Hematopoietic multipotent progenitor cell treated with erythropoietin and hydrocortisone succinate and interleukin-3 and kit ligand, for 6 days (in vitro differentiated cells): ENCODE measurements around the gene ANGPTL4.
A peak's percentile ranks its signal among the peaks of the same experiment; 100 is the strongest.
"Not testable (repeated sequence)": the region's sequence is repeated elsewhere in the genome, so short reads cannot be mapped to it uniquely, and the experiment has no call there.

Experiments
- DNase-seq: peaks from one replicate; pipeline ENCODE4 v3.0.0-alpha.2; 2015

ANGPTL4 gene

DNA sequence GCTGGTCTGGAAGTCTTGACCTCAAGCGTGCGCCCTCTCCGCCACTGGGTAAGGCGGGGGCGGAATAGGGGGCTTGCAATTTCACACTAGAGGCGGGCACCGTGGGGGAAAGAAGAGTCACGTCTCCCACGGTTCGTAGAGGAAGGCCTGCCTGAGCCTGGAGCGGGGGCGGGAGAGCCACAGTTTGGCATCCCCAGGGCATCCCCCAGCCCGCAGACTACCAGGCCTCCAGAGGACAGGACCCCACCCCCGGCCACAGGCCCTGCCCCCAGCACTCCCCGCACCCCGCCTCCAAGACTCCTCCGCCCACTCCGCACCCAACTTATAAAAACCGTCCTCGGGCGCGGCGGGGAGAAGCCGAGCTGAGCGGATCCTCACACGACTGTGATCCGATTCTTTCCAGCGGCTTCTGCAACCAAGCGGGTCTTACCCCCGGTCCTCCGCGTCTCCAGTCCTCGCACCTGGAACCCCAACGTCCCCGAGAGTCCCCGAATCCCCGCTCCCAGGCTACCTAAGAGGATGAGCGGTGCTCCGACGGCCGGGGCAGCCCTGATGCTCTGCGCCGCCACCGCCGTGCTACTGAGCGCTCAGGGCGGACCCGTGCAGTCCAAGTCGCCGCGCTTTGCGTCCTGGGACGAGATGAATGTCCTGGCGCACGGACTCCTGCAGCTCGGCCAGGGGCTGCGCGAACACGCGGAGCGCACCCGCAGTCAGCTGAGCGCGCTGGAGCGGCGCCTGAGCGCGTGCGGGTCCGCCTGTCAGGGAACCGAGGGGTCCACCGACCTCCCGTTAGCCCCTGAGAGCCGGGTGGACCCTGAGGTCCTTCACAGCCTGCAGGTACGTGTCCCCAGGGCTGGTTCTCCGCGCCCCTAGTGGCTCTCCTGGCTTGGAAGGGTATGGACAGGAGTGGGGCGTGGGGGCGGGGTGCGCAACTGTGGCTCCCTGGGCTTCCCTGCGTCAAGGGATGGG is at the start of gene ANGPTL4:
TSS of gene ANGPTL4 (plus strand) at position 353 of the 969 bp plus-strand sequence. CDS start at position 520, 167 bp downstream.
- peak; percentile 74 for DNase-seq

- DNase-seq, result not testable (repeated sequence)
Observed at GRCh38 chr19:8314981-8315640, 48.8 kb upstream of the ANGPTL4 start.

DNA sequence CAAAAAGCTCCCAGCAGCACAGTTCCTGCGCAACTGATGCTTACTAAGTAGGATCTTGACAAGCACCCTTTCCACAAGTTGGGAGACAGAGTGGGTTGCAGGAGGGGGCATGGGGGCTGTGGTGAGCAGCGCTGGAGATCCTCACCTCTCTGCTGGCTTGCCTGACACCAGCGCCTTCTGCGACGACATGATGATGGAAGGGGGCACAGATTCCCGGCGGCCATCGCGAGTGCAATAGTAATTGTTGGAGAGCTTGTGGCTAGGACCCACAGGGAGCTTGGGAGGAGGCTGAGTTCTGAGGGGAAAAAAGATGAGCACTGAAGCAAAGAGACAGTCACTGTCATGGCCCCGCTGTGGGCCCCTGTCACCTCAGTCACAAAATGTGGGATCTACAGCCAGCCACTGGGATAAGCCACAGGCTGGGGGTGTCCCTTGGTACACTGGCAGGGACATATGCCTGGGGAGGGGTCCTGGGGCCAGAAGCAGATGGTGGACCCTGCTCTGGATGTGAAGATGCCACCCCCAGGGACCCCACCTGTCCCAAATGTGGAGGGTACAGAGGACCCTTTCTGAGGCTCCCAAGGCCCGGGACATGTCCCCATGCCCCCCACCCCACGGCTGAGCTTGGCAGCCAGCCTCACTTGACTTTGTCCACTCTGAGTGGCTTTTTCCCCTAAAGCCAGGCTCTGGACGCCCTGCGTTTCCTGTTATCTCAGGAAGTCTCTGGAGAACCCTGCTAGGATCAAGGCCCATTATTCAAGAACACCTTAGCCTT is 47.4 kb upstream of the ANGPTL4 start:
- no peak for DNase-seq

GRCh38 chr19:8318835-8319234 is 45.1 kb upstream of the ANGPTL4 start:
- DNase-seq, result peak; percentile 44

GRCh38 chr19:8319807-8320520 is 44.0 kb upstream of the ANGPTL4 start:
- no peak for DNase-seq

GRCh38 chr19:8320564-8321066 is 43.3 kb upstream of the ANGPTL4 start:
- peak; percentile 46 for DNase-seq

- peak; percentile 98 for DNase-seq
Observed at GRCh38 chr19:8321067-8321985, 42.6 kb upstream of the ANGPTL4 start, which contains the start of the genes NDUFA7 and RPS28. TSS of gene NDUFA7 (minus strand) at chr19:8321375. CDS start at chr19:8321358, 17 bp downstream. TSS of gene RPS28 (plus strand) at chr19:8321496. CDS start at chr19:8321531, 35 bp downstream.

DNA sequence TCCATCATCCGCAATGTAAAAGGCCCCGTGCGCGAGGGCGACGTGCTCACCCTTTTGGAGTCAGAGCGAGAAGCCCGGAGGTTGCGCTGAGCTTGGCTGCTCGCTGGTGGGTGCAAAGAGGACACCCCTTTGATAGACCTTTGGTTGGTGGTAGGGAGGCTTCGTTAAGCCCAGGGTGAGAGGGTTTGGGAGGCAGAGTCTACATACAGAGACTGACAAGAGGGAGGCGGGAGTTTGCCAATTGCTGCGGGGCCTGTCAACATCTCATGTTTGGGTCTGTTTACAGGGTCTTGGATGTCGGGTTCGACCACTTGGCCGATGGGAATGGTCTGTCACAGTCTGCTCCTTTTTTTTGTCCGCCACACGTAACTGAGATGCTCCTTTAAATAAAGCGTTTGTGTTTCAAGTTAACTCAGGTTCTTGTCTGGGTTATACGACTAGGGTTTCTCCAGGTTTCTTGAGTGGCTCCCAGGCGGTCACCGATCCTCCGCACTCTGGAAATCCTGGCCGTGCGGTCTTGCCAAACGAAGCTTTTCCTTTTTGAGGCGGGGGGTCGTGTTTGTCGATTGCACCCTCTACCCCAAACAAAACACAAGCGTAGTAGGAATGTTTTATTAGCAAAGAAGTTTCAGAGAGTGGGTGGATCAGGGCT is 41.8 kb upstream of the ANGPTL4 start:
- DNase-seq, result no peak

DNA sequence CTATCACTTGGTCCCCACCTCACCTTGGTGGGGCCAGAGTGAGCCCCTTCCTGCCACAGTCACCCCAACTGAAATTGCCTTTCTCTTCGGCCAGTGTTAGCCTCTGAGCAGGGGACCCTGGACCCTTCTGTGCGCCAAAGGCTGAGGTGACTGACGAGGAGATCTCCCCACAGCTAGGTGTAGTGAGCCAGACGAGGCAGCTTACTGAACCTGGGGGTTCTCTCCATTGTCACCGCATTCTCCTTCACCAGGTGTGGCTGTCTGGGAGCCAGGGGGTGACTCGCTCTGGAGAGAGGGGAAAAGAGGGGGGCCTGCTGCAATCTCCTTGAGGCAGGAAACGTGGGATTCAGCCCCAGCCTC is 41.3 kb upstream of the ANGPTL4 start:
- DNase-seq, result no peak

DNA sequence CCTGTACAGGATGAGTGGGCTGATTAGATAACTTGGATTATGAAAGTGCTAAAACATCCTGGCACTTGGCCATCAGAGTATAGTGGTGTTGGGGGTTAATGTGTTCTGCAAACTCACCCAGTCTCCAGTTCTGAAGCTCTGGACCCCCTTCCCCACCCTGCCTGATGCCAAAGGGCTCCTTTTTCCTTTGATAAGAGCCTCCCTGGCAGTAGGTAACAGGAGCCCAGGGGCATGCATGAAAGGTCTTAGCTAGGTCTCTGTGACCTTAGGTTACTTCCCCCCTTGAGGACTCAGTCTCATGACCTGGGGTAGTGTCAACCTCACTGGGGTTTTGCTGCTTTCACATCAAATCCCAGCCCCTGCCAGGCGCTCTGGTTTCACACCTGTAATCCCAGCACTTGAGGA is 40.2 kb upstream of the ANGPTL4 start:
- peak; percentile 71 for DNase-seq

- DNase-seq, result peak; percentile 51
Observed at GRCh38 chr19:8324186-8325050, 39.5 kb upstream of the ANGPTL4 start.

DNA sequence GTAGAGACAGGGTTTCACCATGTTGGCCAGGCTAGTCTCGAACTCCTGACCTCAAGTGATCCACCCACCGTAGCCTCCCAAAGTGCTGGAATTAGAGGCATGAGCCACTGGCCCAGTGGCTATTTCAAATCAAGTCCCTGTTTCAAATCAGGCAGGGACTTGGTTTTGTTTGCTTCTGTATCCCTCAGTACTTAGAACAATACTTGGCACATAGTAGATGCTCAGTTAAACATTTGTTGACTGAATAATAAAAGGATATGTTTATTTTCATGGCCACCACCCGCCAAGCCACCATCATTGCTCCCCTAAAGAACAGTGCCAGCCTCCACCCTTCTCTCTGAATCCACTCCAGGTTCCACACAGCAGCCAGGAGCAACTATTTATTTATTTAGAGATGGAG is 38.5 kb upstream of the ANGPTL4 start:
- DNase-seq, result no peak

- DNase-seq, result no peak
Observed at GRCh38 chr19:8329996-8330395, 34.0 kb upstream of the ANGPTL4 start.

DNA sequence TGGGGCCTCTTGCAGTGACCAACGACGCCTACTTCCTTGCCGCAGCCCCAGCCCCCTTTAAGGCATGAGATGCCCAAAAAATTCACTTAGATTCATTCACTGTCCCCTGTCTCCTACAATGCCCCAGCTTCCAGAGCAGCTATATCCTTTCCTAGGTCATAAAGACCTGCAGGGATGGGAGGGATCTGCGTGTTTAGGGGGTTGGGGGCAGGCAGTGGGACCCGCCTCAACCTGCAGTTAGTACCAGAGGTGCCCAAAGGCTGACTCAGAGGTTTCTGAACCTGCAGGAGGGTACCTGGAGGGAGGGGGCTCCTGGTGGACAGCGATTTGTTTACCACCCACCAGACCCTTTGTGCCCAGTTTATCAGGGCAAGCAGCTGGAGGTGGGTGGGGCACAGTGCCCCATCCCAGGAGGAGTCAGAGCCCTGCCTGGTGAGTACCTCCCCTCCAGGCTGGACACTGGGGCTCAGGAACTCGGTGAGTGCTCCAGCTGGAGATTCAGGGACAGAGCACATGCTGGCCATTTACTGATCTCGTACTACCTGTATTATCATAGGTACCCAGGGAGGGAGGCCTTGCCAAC is 32.6 kb upstream of the ANGPTL4 start:
- peak; percentile 55 for DNase-seq

DNA sequence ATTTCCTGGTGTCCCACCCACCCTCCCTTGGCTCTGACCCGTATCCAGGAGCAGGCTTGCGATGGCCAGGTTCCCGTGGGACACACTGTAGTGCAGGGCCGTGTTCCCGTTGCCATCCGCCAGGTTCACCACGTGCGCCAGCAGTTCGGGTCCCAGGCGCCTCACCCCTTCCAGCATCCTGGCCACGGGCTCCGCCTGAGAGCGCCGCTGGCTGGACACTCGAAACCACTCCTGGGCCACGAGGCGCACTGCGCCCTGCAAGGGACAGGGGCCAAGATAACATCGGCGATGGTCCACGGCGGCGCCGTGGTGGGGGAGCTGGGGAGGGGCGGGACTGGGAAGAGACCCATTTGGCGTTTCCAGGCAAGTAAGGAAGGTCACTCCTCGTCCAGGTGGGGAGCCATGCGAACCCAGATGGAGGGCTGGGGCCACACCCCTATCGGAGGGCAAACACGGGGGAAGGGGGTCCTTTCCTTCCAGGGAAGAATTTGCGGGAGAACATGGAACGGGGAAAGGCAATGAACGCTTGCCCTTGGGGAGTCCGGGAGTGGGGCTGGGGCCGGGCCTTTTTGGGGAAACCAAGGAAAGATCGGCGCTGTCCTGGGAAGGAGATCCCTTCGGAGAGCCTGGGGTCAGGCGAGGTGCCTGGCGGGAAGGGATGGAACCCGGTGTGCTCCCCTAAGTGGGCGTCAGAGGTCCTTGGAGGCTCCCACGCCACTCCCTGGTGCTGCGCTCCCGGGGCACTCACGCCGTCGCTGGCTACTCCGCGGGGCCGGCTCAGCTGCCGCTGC is 30.8 kb upstream of the ANGPTL4 start:
- no peak for DNase-seq

DNA sequence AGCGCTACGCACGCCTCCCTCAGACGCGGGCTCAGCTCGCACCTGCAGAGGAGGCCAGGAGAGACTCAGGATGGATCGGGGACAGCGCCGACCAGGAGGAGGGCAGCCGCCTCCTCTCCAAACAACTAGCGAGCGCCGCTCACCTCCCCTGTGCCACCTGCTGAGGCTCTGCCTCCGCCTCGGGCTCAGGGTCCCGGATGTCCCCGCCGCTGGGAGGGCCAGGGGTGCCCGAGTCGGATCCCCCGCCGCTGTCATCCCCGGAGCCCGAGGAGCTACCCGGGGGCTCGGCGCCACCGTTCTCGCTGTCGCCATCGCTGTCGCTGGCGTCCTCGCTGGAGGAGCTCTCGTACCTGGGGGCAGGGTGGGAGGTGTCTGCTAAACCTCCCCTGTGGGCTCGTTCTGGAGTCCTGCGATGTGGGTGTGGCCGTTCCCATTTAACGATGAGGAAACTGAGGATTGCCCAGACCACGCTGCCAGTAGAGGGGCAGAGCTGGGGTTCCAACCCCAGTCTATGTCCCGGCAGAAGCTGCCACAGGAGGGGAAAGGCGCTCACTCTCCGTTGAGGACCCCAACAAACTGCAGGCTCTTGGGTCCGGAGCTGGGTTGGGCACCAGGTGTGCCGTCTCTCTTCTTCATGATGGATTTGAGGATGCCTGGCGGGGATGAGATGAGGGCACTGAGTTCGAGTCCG is 30.0 kb upstream of the ANGPTL4 start:
- no peak for DNase-seq
